Measurements from ENCODE around the gene MGMT.

- no peak for TF ChIP-seq CTCF (IDR thresholded peaks at IDR 0.05)
- TF ChIP-seq POLR2A (IDR thresholded peaks at IDR 0.05) = no peak
Observed at GRCh38 chr10:129520440-129521080, 53.5 kb downstream of the MGMT start.
